GM21515 (cell line): Measurements from ENCODE around the gene IL22.
"Not testable (repeated sequence)": the region's sequence is repeated elsewhere in the genome, so short reads cannot be mapped to it uniquely, and the experiment has no call there.

Source experiments
- ATAC-seq: cut with Tn5 transposase; IDR thresholded peaks from one replicate; pipeline ENCODE4 v1.9.1; 2021; ENCODE audit not compliant: unreplicated experiment

IL22 gene

GRCh38 chr12:68231691-68232090 is 21.7 kb downstream of the IL22 start:
- no peak for ATAC-seq

- ATAC-seq: no peak
These were observed 22.2 kb downstream of the IL22 start for GRCh38 chr12:68231229-68231628.

- no peak for ATAC-seq
These were observed 23.4 kb downstream of the IL22 start for GRCh38 chr12:68229956-68230355.

- ATAC-seq: no peak
These were observed 26.0 kb downstream of the IL22 start for GRCh38 chr12:68227356-68227755.

- no peak for ATAC-seq
These were observed 27.6 kb downstream of the IL22 start, which contains the start of gene IL26 for GRCh38 chr12:68225576-68226476. IL26 (minus strand) TSS chr12:68225810; CDS start chr12:68225756, 54 bp downstream.

GRCh38 chr12:68224613-68225285 is 28.7 kb downstream of the IL22 start:
- ATAC-seq: no peak

GRCh38 chr12:68223067-68223747 is 30.2 kb downstream of the IL22 start:
- ATAC-seq: peak; percentile 97

GRCh38 chr12:68222326-68222725 is 31.1 kb downstream of the IL22 start:
- no peak for ATAC-seq

GRCh38 chr12:68221497-68221896 is 31.9 kb downstream of the IL22 start:
- ATAC-seq: no peak

- no peak for ATAC-seq
These were observed 42.5 kb downstream of the IL22 start for GRCh38 chr12:68210875-68211274.

GRCh38 chr12:68209048-68209728 is 44.2 kb downstream of the IL22 start:
- ATAC-seq: not testable (repeated sequence)

GRCh38 chr12:68207276-68207675 is 46.1 kb downstream of the IL22 start:
- no peak for ATAC-seq

GRCh38 chr12:68206446-68206845 is 47.0 kb downstream of the IL22 start:
- ATAC-seq: no peak

GRCh38 chr12:68203460-68203875 is 49.9 kb downstream of the IL22 start:
- ATAC-seq: no peak

GRCh38 chr12:68200854-68201253 is 52.5 kb downstream of the IL22 start:
- no peak for ATAC-seq

GRCh38 chr12:68199127-68199526 is 54.3 kb downstream of the IL22 start:
- no peak for ATAC-seq

GRCh38 chr12:68198507-68199086 is 54.8 kb downstream of the IL22 start:
- ATAC-seq: no peak
